Left colon (tissue), 2 donors: ENCODE results near the gene EIF3D. TPM values are rescaled to one million over a fixed set of nuclear protein-coding genes. Genes with fewer than 3 reads are reported as not detected.

ENCODE experiments used
- ATAC-seq: fragments of 200-7000 bp; cut with Tn5 transposase; one replicate; pipeline ENCODE4 v1.9.1; 2020; ENCODE audit warnings: mild to moderate bottlenecking, moderate library complexity
- DNase-seq, 2 donors: peaks; one replicate each; pipeline ENCODE4 v3.0.0-alpha.2; 2020
- intact Hi-C, 2 donors: fragments of 100-400 bp; cut with DNase I in 1 of 2; cut with micrococcal nuclease in 1 of 2; formaldehyde crosslinking; loops; one replicate each; pipeline versions ENCODE4 v1.11.2 to v1.14.0; 2022; cut with DNase I, micrococcal nuclease
- total RNA-seq, 2 donors: library from RNA; stranded (reverse); fragmentation: NEBNext Ultra II Directional; extraction: Animal tissue kit (Norgen Biotek cat#: 25700); gene quantifications; one replicate each; pipeline ENCODE4 v1.2.1, GENCODE V29; 2021
- donor health status: DM: no; HTN: no; CAD: no.
- donor health status: DM: yes; HTN: yes; CAD: no.

The EIF3D gene
- total RNA-seq, 2 donors from 2014 or later: 130 to 131 TPM

DNA sequence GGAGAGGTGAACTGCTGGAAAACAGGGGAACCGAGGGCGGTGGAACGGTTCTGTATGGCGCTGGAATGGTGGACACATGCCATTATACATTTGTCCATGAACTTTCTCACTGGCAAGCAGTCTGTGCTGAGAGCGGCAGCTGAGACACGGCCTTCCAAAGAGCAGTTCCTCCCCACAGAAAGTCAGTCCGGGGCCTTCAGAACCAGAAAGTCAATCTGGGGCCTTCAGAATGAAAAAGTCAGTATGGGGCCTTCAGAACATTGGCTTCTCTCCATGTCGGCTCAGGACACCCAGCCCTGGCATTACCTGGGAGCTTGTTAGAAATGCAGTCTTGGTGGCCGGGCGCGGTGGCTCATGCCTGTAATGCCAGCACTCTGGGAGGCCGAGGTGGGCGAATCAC, 56.3 kb downstream of the EIF3D start:
- intact Hi-C loops: loop anchor here in 1 of 2 donors (5.0 kb wide), 1 partner anchor 170 kb away; no protein-coding TSS in a partner anchor
- ATAC-seq (no peak), DNase-seq (no peak)

DNA sequence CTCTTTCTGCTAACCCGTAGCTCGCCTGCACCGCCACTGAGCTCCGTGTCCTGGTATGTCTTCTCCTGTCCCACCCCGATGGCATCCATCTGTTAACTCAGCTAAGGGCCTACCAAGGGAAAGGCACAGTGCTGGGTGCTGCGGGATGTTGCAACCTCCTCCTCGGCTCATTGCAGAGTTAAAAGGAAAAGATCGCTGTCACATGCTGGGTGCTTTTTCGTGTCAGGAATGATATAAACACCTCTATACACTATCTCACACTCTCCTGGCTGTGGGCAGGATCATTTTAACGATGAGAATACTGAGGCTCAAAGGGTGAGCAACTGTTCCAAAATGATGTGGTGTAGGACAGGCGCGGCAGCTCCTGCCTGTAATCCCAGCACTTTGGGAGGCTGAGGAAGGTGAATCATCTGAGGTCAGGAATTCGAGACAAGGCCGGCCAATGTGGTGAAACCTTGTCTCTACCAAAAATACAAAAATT, 57.6 kb downstream of the EIF3D start:
- ATAC-seq (no peak), DNase-seq (no peak)
- intact Hi-C loops: loop anchor here (2.0 to 5.0 kb wide), 2 partner anchors 169 to 171 kb away; no protein-coding TSS in a partner anchor

DNA sequence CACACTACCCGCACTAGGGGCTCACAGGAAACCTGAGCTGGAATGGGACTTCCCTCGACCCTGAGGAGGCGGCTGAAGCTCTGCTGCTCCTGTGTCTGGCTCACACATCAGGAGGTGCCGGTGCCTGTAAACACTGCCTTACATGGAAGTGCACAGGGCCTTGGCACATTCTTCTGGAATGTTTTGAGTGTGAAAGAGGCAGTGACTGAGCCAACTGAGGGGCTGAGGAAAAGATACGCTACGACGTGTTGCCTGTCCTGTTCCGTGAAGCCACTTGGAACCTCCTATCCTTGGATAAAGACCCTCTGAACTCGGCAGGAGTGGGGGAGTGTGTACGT, 58.0 kb downstream of the EIF3D start:
- intact Hi-C loops: loop anchor here (2.0 to 5.0 kb wide), 2 partner anchors 169 to 170 kb away; no protein-coding TSS in a partner anchor
- DNase-seq (no peak), ATAC-seq (no peak)

DNA sequence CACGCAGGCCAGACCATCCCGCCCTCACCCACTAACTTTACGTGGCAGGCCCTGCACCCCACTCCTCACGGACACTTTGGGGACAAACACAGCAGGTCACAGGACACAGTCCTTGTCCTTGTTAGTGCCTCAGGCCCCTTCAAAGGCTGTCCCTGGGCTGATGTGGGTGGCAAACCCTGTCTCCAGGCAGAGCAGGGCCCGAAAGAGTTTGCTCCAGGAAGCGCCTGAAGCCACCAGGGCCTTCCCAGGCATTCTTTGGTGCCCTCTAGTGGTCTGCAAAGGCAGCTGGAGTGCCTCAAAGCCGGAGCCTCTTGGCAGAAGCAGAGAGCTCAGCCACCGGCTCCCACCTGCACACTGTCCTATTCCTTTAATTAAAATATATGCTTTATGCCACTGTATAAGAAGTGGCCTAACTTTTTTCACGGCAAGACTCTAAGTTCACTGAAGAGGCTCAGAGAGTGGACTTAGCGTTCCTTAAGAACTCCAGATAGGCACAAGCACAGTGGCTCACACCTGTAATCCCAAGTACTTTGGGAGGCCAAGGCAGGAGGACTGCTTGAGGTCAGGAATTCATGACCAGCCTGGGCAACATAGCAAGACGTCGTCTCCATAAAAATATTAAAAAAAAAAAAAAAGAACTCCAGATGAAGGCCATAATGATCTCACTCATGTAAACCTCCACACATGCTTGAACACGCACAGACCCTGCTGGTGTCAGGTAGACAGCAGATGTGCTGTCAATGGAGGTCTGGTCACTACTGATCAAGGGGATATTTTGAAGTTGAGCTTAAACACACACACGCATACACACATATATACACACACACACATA, 58.6 kb downstream of the EIF3D start:
- ATAC-seq (peak; percentile 77), DNase-seq (peak; percentile 78 to 83)
- intact Hi-C loops: loop anchor here (2.0 to 5.0 kb wide), 2 partner anchors 168 to 170 kb away; no protein-coding TSS in a partner anchor

DNA sequence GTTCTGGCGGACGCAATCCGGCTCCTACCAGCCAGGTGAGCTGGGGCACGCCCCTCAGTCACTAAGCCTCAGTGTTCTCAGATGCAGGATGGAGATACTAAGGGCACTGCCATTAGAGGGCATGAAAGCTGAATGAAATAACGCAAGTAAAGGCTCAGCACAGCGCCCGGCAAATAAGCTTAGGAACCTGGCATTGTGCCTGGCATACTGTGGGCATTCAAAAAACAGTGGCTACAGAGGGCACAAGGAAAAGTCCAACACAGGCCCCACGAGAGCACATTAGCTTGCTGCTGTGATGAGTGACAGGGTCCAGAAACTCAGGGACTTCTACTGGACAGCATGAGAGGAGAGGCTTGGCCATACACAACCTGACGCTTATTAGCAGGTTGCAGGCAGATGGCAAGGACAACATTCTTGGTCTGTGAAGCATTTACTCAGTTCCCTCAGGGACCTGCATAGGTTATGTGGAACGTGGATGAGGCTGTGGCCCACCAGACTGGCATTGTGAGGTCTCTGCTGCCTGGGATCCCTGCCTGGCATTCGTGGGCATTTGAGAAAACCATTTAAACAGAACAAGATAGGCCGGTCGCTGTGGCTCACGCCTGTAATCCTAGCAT, 59.8 kb downstream of the EIF3D start:
- DNase-seq (no peak), ATAC-seq (no peak)
- intact Hi-C loops: loop anchor here in 1 of 2 donors (10.0 kb wide), 1 partner anchor 84 kb away; the partner anchor contains the start of gene MYH9

DNA sequence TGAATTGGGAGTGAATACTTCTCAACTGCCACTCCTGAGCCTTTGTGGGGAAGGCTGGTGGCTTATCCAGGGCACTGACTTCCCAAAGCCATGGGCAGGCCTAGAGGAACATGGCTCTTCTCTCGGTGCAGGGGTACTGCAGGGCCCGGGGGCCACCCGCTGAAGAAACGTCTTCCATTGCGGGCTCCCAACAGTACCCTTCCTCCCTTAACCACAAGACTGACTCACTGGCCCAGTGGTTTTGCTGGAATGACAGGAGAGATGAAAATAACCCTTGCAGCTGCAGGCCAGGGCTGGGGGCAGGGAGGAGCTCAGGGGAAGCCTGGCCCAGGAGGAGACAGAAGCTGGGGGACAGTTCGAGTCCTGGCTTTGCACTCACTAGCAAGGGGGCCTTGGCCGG, 61.0 kb downstream of the EIF3D start:
- ATAC-seq (no peak), DNase-seq (no peak)
- intact Hi-C loops: loop anchor here in 1 of 2 donors (10.0 kb wide), 1 partner anchor 83 kb away; the partner anchor contains the start of gene MYH9

DNA sequence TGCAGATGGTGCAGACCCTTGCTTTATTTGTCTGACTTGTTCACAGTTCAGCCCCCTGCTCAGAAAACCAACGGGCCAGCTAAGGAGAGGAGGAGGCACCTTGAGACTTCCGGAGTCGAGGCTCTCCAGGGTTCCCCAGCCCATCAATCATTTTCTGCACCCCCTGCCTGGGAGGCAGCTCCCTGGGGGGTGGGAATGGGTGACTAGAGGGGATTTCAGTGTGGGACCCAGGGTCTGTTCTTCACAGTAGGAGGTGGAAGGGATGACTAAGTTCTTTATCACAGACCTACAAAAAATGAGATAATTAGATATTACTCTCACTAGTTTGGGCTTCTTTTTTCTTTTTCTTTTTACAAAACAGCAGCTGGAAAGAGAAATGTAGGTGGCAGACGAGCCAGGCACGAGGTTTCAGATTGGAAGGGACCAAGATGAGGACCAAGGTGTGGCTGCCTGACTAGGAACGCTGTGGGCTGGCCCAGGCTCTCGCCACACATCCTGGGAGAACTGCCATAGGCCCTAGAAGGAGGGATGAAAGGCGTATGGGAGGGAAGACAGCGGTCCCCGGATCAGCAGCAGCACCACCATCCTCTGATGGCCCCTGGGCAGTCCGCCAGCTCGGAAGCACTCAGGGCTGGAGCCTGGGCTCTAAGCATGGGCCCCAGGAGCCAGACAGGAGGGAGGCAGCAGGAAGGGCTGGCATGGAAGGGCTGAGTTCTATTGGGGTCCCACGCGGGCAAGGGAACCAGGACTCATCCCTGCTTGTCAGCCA, 61.7 kb downstream of the EIF3D start:
- ATAC-seq (no peak), DNase-seq (peak in 1 of 2 donors; percentile 67)
- intact Hi-C loops: loop anchor here in 1 of 2 donors (10.0 kb wide), 1 partner anchor 82 kb away; the partner anchor contains the start of gene MYH9

DNA sequence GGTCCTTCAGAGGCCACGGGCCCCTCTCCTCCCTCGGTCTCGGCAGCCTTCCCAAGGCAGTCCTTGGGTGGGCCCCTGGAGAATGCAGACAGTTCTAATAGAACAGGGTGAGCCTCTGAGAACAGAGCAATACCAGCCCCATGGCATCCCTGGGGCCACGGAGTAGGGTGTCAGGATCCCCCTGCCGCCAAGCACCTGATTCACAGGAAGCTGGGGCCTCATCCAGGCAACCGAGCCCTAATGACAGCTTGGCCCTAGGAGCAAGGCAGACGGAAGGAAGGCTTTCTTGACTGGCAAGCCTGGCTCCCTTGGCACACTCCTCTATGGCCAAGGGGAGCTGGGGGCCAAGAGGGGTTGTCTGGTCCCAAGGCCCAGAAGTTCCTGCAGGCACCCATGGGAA, 62.7 kb downstream of the EIF3D start:
- intact Hi-C loops: loop anchor here in 1 of 2 donors (10.0 kb wide), 1 partner anchor 81 kb away; the partner anchor contains the start of gene MYH9
- no peak for ATAC-seq

DNA sequence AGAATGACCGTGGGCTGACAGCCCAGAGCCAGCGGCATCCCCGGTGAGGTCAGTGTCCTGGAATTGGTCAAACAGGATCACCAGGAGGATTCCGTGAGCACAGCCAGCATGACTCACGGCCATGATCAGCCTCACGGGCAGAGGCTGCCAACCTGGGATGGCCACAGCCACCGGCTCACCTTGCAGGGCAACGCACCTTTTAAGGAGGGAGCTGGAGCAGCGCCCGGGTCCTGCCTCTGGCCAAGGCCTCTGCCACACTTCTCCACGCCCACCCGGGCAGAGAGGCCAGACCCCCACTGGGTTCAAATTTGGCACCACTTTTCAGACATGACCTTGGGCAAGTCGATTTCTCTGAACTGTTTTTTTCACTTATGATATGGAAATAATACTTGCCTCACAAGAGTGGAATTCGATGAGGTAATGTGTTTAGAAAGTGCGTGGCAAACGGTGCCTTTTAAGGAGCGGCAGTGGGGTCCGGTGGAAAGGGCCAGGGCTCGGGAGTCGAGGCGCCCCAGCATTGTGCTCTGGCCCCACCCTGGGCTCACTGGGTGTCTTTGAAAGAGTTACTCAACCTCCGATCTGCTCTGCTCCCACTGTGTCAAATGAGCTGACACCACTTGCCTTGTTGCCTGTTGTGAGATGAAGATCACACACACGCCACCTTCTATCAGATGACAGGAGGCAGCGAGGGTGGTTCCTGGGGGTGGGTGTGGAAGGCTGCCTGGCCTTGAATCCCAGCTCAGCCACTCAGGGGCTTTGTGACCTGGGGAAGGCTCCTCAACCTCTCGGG, 63.5 kb downstream of the EIF3D start:
- DNase-seq: peak; percentile 69 to 80
- intact Hi-C loops: loop anchor here in 1 of 2 donors (10.0 kb wide), 1 partner anchor 81 kb away; the partner anchor contains the start of gene MYH9

More for the DNA sequence above, 62.7 kb downstream of the EIF3D start:
- no peak for DNase-seq

DNA sequence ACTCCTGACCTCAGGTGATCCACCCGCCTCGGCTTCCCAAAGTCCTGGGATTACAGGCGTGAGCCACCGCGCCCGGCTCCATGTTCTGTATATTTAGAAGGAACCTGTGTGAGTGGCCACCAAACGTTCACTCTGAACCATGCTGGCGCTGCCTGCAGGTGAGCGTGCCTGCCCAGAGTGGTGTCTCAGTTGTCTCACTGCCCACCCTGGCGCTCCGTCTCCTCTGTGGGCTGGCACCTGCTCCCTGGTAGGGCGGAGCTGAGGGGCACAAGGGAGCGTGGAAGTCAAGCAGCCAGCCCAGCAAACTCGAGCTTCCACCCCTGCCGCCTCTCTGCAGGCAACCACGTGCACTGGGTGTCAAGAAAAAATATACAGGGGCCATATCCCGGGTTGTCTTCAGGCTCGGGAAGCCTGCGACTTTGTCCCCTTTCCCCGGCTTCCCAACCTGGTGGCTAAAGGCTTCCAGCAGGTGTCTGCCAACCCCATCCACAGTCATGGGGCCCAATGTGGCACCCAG, 64.2 kb downstream of the EIF3D start:
- intact Hi-C loops: loop anchor here in 1 of 2 donors (10.0 kb wide), 1 partner anchor 80 kb away; the partner anchor contains the start of gene MYH9
- peak in 1 of 2 donors; percentile 37 for DNase-seq
- ATAC-seq: no peak

More for the DNA sequence above, 63.5 kb downstream of the EIF3D start:
- peak; percentile 75 for ATAC-seq

DNA sequence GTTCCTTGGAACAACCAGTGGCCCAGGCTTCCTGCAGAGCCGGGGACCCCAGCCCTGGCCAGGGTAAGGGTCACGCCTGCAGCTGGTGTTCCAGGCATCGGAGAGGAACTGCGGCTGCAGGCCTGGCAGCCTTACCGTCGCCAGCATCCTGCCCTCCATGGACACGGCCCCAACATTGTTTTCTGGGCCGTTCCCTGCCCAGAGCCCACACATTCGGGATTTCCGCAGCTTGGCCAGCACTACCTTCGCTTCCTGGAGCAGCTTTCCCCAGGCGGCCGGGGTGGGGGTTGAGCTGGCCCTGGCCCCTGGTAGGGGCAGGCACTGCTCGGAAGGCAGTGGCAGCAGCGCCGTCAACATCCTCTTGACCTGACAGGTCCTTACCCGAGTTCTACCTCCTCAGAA, 65.2 kb downstream of the EIF3D start:
- DNase-seq (no peak), ATAC-seq (no peak)
- intact Hi-C loops: loop anchor here in 1 of 2 donors (10.0 kb wide), 1 partner anchor 79 kb away; the partner anchor contains the start of gene MYH9

DNA sequence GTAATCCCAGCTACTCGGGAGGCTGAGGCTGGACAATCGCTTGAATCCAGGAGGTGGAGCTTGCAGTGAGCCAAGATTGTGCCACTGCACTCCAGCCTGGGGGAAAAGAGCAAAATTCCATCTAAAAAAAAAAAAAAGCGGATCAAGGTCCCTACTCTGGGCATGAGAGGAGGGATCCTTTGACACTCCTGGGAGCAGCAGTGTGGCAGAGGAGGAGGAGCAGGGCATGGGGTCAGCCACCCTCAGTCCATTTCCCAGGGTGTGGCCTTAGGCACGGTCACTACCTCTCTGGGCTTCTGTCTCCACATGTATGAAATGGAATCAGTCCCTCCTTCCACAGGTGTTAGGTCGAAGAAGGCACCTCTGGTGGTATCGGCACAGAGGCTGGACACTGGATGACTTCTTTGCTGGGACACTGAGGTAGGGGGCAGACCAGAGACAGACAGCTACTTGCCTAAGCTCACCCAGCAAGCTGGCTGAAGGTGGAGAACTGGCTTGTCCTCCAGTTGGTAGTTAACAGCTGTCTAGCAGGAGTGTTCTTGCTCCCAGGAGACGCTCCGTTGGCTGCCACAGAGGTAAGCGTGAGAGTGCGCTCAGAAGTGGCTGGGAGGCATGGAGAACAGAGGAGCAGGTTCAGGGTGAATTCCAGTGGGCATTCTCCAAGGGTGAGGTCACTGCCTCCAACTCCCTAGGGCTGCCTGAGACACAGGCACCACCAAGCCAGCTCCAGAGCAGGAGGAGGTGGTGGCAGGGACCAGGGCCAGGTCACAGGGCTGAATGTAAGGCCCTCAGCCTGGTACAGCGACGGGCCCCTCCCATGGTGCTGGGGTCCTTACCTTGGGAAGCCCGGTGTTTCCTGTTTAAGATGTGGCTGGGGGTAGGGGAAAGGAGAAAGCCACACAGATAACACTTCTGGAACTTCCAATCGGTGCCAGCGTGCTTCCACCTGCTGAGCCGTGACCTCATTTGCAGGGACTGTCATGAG, 67.0 kb downstream of the EIF3D start:
- peak in 1 of 2 donors; percentile 49 for DNase-seq
- intact Hi-C loops: loop anchor here in 1 of 2 donors (10.0 kb wide), 1 partner anchor 77 kb away; the partner anchor contains the start of gene MYH9
- no peak for ATAC-seq
